ENCODE measurements around the gene AUP1. TPM values are rescaled to one million over a fixed set of nuclear protein-coding genes. Genes with fewer than 3 reads are reported as not detected.

The AUP1 gene
- total and polyA plus RNA-seq, 9 donors = 57.1 to 101 (median 70.4) TPM

DNA sequence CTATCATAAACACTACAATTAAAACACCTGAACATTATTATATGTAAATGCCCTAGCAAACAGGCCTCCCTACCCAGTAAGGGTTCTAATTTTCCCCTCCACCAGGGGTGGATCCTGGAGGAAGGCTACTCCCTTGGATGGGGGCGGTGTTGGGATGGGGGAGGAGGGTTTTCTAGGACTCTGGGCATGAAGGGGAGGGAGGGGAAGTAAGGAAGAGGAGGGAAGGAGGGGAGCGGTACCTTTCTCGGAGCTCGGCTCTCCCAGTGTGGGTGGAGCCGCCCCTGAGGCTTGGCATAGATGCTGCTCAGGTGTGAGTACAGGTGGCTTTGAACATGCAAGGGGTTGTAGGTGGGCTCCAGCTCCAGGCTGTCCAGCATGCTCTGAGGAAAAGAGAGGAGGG, 30.4 kb upstream of the AUP1 start:
- no peak overlapping the region for H3K27ac ChIP-seq

GRCh38 chr2:74558284-74559230, 29.1 kb upstream of the AUP1 start:
- Histone ChIP-seq H3K4me1 (ENCODE audit: insufficient read depth) (no peaks in the 10 kb centered on the region), H3K27ac (no peak overlapping the region), H3K4me3 (no peak overlapping the region), H3K36me3 (no peaks in the 10 kb centered on the region), H3K9me3 (no peaks in the 10 kb centered on the region), H3K27me3 (no peaks in the 10 kb centered on the region)
- no peak for TF ChIP-seq POLR2A (IDR thresholded peaks at IDR 0.05)
- TF ChIP-seq, protein P1, sequence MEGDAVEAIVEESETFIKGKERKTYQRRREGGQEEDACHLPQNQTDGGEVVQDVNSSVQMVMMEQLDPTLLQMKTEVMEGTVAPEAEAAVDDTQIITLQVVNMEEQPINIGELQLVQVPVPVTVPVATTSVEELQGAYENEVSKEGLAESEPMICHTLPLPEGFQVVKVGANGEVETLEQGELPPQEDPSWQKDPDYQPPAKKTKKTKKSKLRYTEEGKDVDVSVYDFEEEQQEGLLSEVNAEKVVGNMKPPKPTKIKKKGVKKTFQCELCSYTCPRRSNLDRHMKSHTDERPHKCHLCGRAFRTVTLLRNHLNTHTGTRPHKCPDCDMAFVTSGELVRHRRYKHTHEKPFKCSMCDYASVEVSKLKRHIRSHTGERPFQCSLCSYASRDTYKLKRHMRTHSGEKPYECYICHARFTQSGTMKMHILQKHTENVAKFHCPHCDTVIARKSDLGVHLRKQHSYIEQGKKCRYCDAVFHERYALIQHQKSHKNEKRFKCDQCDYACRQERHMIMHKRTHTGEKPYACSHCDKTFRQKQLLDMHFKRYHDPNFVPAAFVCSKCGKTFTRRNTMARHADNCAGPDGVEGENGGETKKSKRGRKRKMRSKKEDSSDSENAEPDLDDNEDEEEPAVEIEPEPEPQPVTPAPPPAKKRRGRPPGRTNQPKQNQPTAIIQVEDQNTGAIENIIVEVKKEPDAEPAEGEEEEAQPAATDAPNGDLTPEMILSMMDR (IDR thresholded peaks at IDR 0.05) = no peak
- TF ChIP-seq EP300 (IDR thresholded peaks at IDR 0.05) = no peak
- 59 to 66% (median 60%) methylated on average over 7 of the region's 7 CpGs for WGBS, 3 donors
- intact Hi-C loops (cut with DNase I) = no loop called here
- DNase-seq = no peak

More for the DNA sequence above, 30.4 kb upstream of the AUP1 start:
- TF ChIP-seq POLR2A (IDR thresholded peaks at IDR 0.05) (no peak), EP300 (IDR thresholded peaks at IDR 0.05) (no peak)
- TF ChIP-seq, protein P1 (IDR thresholded peaks at IDR 0.05) = no peak
- no peak for DNase-seq
- WGBS, 3 donors = 11 to 19% (median 13%) methylated on average over 5 of the region's 5 CpGs
- Histone ChIP-seq H3K9me3 (no peaks in the 10 kb centered on the region), H3K4me3 (no peak overlapping the region), H3K4me1 (ENCODE audit: insufficient read depth) (no peaks in the 10 kb centered on the region), H3K36me3 (no peaks in the 10 kb centered on the region), H3K27me3 (no peaks in the 10 kb centered on the region)
- intact Hi-C loops (cut with DNase I) = no loop called here

- no peaks in the 10 kb centered on the region for H3K36me3 ChIP-seq
- H3K4me3 ChIP-seq = no peak overlapping the region
- WGBS, 3 donors = 88 to 91% (median 90%) methylated on average over 6 of the region's 6 CpGs
- H3K27me3 ChIP-seq = no peaks in the 10 kb centered on the region
- no peaks in the 10 kb centered on the region for H3K9me3 ChIP-seq
- no peak for TF ChIP-seq POLR2A (IDR thresholded peaks at IDR 0.05)
- no peak for TF ChIP-seq EP300 (IDR thresholded peaks at IDR 0.05)
- TF ChIP-seq, protein P1 (IDR thresholded peaks at IDR 0.05) = no peak
- peaks cover 5% of the 10 kb centered on the region for H3K4me1 ChIP-seq (ENCODE audit: insufficient read depth)
- H3K27ac ChIP-seq = no peak overlapping the region
- intact Hi-C loops (cut with DNase I) = no loop called here
- DNase-seq = no peak
These were observed 27.4 kb upstream of the AUP1 start for GRCh38 chr2:74556831-74557370.

GRCh38 chr2:74556159-74556558, 26.7 kb upstream of the AUP1 start:
- TF ChIP-seq, protein P1 (IDR thresholded peaks at IDR 0.05) = no peak
- TF ChIP-seq POLR2A (IDR thresholded peaks at IDR 0.05) = no peak
- TF ChIP-seq EP300 (IDR thresholded peaks at IDR 0.05) = no peak
- intact Hi-C loops (cut with DNase I) = no loop called here
- Histone ChIP-seq H3K4me1 (ENCODE audit: insufficient read depth) (peaks cover 5% of the 10 kb centered on the region), H3K36me3 (no peaks in the 10 kb centered on the region), H3K4me3 (no peak overlapping the region), H3K27me3 (no peaks in the 10 kb centered on the region), H3K27ac (no peak overlapping the region), H3K9me3 (no peaks in the 10 kb centered on the region)
- no peak for DNase-seq
- 90 to 94% (median 90%) methylated on average over 14 of the region's 14 CpGs for WGBS, 3 donors
